ENCODE measurements around the gene TMC5. TPM values are rescaled to one million over a fixed set of nuclear protein-coding genes. Genes with fewer than 3 reads are reported as not detected.

Gene TMC5
- total and polyA plus RNA-seq, 4 donors = 0.50 to 1.2 (median 0.83) TPM

DNA sequence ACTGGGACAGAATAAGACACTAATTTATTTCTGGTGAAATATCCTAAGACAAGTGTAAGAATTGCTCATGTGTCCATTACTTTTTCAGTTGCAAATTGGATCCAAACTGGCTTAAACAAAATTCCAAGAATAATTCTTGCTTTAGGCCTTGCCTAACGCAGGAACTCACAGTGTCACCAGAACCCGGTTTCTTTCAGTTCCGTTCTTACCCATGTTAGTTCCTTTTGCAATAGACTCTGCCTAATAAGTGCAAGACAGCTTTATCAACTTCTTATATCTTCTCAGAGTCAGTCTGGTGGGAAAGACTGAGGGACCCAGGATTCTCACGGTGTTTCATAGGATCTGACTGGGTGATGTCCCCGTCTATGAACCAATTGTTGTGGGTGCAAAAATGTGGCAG lies 79.5 kb downstream of the TMC5 start (continued):
- TF ChIP-seq, protein P1, sequence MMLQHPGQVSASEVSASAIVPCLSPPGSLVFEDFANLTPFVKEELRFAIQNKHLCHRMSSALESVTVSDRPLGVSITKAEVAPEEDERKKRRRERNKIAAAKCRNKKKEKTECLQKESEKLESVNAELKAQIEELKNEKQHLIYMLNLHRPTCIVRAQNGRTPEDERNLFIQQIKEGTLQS (IDR thresholded peaks at IDR 0.05) = no peak
- no peak for TF ChIP-seq SP1 (IDR thresholded peaks at IDR 0.05)
- no peak for TF ChIP-seq EGR1 (IDR thresholded peaks at IDR 0.05; ENCODE audit: low read depth in 2 of 2)
- no peak for TF ChIP-seq NR2F2 (IDR thresholded peaks at IDR 0.05)
- TF ChIP-seq GABPA (IDR thresholded peaks at IDR 0.05 in 1 of 2, conservative IDR thresholded peaks at IDR 0.05 in 1 of 2) = no peak
- TF ChIP-seq HNF4A (conservative IDR thresholded peaks at IDR 0.05) = no peak

DNA sequence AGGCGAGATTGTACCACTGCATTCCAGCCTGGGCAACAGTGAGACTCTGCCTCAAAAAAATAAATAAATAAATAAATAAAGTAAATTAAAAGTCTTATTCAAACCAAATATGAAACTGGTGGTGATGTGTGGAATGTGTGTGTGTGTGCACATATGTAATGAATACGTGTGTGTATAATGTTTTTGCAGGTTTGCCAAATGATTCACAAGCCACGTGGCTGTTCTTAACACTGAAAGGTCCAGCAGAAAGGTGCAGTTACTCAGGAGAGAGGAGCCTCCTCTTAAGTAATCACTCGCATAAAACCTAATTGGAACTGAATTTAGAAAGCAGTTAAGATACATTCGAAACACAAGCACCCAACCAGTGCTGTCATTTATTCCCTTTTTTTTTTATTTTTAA lies 81.3 kb downstream of the TMC5 start:
- H3K4me3 ChIP-seq (ENCODE audit: low read depth in 1 of 3, low read length in 3 of 3) = no peak overlapping the region
- no peak overlapping the region for H3K9ac ChIP-seq (ENCODE audit: low read depth in 1 of 2, low read length in 2 of 2)
- TF ChIP-seq HNF4A (conservative IDR thresholded peaks at IDR 0.05) = no peak
- no peak for TF ChIP-seq JUND (IDR thresholded peaks at IDR 0.05)
- no peak for TF ChIP-seq YY1 (IDR thresholded peaks at IDR 0.05)
- TF ChIP-seq RXRA (IDR thresholded peaks at IDR 0.05) = no peak
- TF ChIP-seq GABPA (IDR thresholded peaks at IDR 0.05 in 1 of 2, conservative IDR thresholded peaks at IDR 0.05 in 1 of 2) = no peak
- TF ChIP-seq NR2F2 (IDR thresholded peaks at IDR 0.05) = no peak
- TF ChIP-seq EGR1 (IDR thresholded peaks at IDR 0.05; ENCODE audit: low read depth in 2 of 2) = no peak
- no peak for TF ChIP-seq FOXA1 (IDR thresholded peaks at IDR 0.05)
- no peak for TF ChIP-seq TAF1 (conservative IDR thresholded peaks at IDR 0.05)
- TF ChIP-seq HNF4G (IDR thresholded peaks at IDR 0.05) = no peak
- TF ChIP-seq SP1 (IDR thresholded peaks at IDR 0.05) = no peak
- TF ChIP-seq, protein P2, sequence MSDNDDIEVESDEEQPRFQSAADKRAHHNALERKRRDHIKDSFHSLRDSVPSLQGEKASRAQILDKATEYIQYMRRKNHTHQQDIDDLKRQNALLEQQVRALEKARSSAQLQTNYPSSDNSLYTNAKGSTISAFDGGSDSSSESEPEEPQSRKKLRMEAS (IDR thresholded peaks at IDR 0.05) = no peak
- TF ChIP-seq, protein P3, sequence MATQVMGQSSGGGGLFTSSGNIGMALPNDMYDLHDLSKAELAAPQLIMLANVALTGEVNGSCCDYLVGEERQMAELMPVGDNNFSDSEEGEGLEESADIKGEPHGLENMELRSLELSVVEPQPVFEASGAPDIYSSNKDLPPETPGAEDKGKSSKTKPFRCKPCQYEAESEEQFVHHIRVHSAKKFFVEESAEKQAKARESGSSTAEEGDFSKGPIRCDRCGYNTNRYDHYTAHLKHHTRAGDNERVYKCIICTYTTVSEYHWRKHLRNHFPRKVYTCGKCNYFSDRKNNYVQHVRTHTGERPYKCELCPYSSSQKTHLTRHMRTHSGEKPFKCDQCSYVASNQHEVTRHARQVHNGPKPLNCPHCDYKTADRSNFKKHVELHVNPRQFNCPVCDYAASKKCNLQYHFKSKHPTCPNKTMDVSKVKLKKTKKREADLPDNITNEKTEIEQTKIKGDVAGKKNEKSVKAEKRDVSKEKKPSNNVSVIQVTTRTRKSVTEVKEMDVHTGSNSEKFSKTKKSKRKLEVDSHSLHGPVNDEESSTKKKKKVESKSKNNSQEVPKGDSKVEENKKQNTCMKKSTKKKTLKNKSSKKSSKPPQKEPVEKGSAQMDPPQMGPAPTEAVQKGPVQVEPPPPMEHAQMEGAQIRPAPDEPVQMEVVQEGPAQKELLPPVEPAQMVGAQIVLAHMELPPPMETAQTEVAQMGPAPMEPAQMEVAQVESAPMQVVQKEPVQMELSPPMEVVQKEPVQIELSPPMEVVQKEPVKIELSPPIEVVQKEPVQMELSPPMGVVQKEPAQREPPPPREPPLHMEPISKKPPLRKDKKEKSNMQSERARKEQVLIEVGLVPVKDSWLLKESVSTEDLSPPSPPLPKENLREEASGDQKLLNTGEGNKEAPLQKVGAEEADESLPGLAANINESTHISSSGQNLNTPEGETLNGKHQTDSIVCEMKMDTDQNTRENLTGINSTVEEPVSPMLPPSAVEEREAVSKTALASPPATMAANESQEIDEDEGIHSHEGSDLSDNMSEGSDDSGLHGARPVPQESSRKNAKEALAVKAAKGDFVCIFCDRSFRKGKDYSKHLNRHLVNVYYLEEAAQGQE (IDR thresholded peaks at IDR 0.05) = no peak
- TF ChIP-seq, protein P1 (IDR thresholded peaks at IDR 0.05) = no peak
- no peak for DNase-seq (ENCODE audit: low spot score)
- peaks cover 4 to 10% (median 6%) of the 10 kb centered on the region in 4 donors for H3K36me3 ChIP-seq (ENCODE audit: control insufficient read depth in 4 of 4, insufficient read depth in 3 of 4, low read depth in 1 of 4, low read length in 3 of 4)
- 92% methylated on average over 5 of the region's 5 CpGs for WGBS
- H3K27ac ChIP-seq (ENCODE audit: low read depth in 1 of 2, low read length in 2 of 2) = no peak overlapping the region
- no peaks in the 10 kb centered on the region for H3K9me3 ChIP-seq (ENCODE audit: control insufficient read depth in 4 of 4, low read length in 3 of 4)
- no peaks in the 10 kb centered on the region for H3K4me1 ChIP-seq (ENCODE audit: control insufficient read depth in 4 of 4, insufficient read depth in 4 of 4, low read length in 3 of 4)
- H3K27me3 ChIP-seq (ENCODE audit: control insufficient read depth in 4 of 4, insufficient read depth in 4 of 4, low read length in 3 of 4) = no peaks in the 10 kb centered on the region

DNA sequence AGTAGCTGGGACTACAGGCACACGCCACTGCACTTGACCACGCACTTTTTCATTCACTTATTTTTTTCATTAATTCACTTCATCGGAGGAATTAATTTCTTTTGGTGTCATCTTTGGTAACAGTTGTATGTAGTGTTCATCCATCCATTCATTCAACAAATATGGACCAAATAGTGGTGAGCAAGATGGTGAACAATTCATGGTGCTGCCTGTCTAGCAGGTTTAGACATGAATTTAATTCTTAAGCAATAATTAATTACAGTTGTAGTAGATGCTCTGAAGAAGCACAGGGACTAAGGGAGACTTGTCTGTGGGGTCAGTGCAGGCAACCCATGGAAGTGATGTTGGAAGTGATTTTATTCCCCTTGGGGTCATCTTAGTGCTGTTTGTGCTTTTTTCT lies 81.8 kb downstream of the TMC5 start:
- 92% methylated on average over 3 of the region's 3 CpGs for WGBS
- Histone ChIP-seq H3K4me3 (ENCODE audit: low read depth in 1 of 3, low read length in 3 of 3) (no peak overlapping the region), H3K4me1 (ENCODE audit: control insufficient read depth in 4 of 4, insufficient read depth in 4 of 4, low read length in 3 of 4) (no peaks in the 10 kb centered on the region), H3K9me3 (ENCODE audit: control insufficient read depth in 4 of 4, low read length in 3 of 4) (no peaks in the 10 kb centered on the region), H3K9ac (ENCODE audit: low read depth in 1 of 2, low read length in 2 of 2) (no peak overlapping the region), H3K27me3 (ENCODE audit: control insufficient read depth in 4 of 4, insufficient read depth in 4 of 4, low read length in 3 of 4) (no peaks in the 10 kb centered on the region), H3K27ac (ENCODE audit: low read depth in 1 of 2, low read length in 2 of 2) (no peak overlapping the region), H3K36me3 (ENCODE audit: control insufficient read depth in 4 of 4, insufficient read depth in 3 of 4, low read depth in 1 of 4, low read length in 3 of 4) (peaks cover 4 to 11% (median 6%) of the 10 kb centered on the region in 4 donors)
- no peak for TF ChIP-seq EGR1 (IDR thresholded peaks at IDR 0.05; ENCODE audit: low read depth in 2 of 2)
- TF ChIP-seq, protein P1 (IDR thresholded peaks at IDR 0.05) = no peak
- TF ChIP-seq, protein P2 (IDR thresholded peaks at IDR 0.05) = no peak
- TF ChIP-seq, protein P4, sequence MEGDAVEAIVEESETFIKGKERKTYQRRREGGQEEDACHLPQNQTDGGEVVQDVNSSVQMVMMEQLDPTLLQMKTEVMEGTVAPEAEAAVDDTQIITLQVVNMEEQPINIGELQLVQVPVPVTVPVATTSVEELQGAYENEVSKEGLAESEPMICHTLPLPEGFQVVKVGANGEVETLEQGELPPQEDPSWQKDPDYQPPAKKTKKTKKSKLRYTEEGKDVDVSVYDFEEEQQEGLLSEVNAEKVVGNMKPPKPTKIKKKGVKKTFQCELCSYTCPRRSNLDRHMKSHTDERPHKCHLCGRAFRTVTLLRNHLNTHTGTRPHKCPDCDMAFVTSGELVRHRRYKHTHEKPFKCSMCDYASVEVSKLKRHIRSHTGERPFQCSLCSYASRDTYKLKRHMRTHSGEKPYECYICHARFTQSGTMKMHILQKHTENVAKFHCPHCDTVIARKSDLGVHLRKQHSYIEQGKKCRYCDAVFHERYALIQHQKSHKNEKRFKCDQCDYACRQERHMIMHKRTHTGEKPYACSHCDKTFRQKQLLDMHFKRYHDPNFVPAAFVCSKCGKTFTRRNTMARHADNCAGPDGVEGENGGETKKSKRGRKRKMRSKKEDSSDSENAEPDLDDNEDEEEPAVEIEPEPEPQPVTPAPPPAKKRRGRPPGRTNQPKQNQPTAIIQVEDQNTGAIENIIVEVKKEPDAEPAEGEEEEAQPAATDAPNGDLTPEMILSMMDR (IDR thresholded peaks at IDR 0.05; ENCODE audit: low read depth, low read length, missing input control) = no peak
- DNase-seq (ENCODE audit: low spot score) = no peak

Data from liver (tissue), 9 donors.